Measurements from ENCODE around the gene LAMA5. TPM values are rescaled to one million over a fixed set of nuclear protein-coding genes. Genes with fewer than 3 reads are reported as not detected.

The LAMA5 gene
- total RNA-seq, 2 experiments from 2014 or later: 53.3 to 162 TPM

GRCh38 chr20:62276439-62276838, 90.7 kb downstream of the LAMA5 start:
- H3K9me3 ChIP-seq (ENCODE audit: low read length): no peaks in the 10 kb centered on the region
- no TSS peak for BruUV-seq (replicated peaks)
- H3K27ac ChIP-seq (ENCODE audit: low read depth, low read length, poor library complexity, severe bottlenecking): no peak overlapping the region
- ChIA-PET POLR2A (no interaction called here), CTCF (ENCODE audit: unreplicated experiment) (no interaction called here)
- H3K4me1 ChIP-seq (ENCODE audit: insufficient read depth, low read length, poor library complexity, severe bottlenecking): no peaks in the 10 kb centered on the region
- H2AFZ ChIP-seq (ENCODE audit: low read length): no peak overlapping the region
- no peak overlapping the region for H3K4me2 ChIP-seq (ENCODE audit: low read length)
- no peaks in the 10 kb centered on the region for H3K9me2 ChIP-seq (ENCODE audit: insufficient read depth, low read length)
- no peaks in the 10 kb centered on the region for H3K79me2 ChIP-seq (ENCODE audit: insufficient read depth, low read depth, low read length)
- intact Hi-C loops (cut with micrococcal nuclease; ENCODE audit: unreplicated experiment): no loop called here
- no peaks in the 10 kb centered on the region for H4K20me1 ChIP-seq (ENCODE audit: insufficient read depth, low read length)
- H3K4me3 ChIP-seq (ENCODE audit: low read depth, low read length, poor library complexity, severe bottlenecking): no peak overlapping the region
- TF ChIP-seq CTCF (conservative IDR thresholded peaks at IDR 0.05; ENCODE audit: low read length) (no peak), EZH2phosphoT487 (IDR thresholded peaks at IDR 0.05; ENCODE audit: borderline replicate concordance, low read depth, low read length) (no peak)
- no peak for DNase-seq (ENCODE audit: low spot score)
- H3K36me3 ChIP-seq (ENCODE audit: insufficient read depth, low read length): peaks cover 30% of the 10 kb centered on the region

- H3K9me3 ChIP-seq (ENCODE audit: low read length): no peaks in the 10 kb centered on the region
- no peak overlapping the region for H3K4me2 ChIP-seq (ENCODE audit: low read length)
- no peak for DNase-seq (ENCODE audit: low spot score)
- H4K20me1 ChIP-seq (ENCODE audit: insufficient read depth, low read length): no peaks in the 10 kb centered on the region
- no peak overlapping the region for H3K4me3 ChIP-seq (ENCODE audit: low read depth, low read length, poor library complexity, severe bottlenecking)
- TF ChIP-seq EZH2phosphoT487 (IDR thresholded peaks at IDR 0.05; ENCODE audit: borderline replicate concordance, low read depth, low read length) (no peak), CTCF (conservative IDR thresholded peaks at IDR 0.05; ENCODE audit: low read length) (no peak)
- intact Hi-C loops (cut with micrococcal nuclease; ENCODE audit: unreplicated experiment): no loop called here
- no peaks in the 10 kb centered on the region for H3K4me1 ChIP-seq (ENCODE audit: insufficient read depth, low read length, poor library complexity, severe bottlenecking)
- H2AFZ ChIP-seq (ENCODE audit: low read length): no peak overlapping the region
- H3K9me2 ChIP-seq (ENCODE audit: insufficient read depth, low read length): no peaks in the 10 kb centered on the region
- no peaks in the 10 kb centered on the region for H3K79me2 ChIP-seq (ENCODE audit: insufficient read depth, low read depth, low read length)
- peaks cover 18% of the 10 kb centered on the region for H3K36me3 ChIP-seq (ENCODE audit: insufficient read depth, low read length)
- ChIA-PET CTCF (ENCODE audit: unreplicated experiment) (no interaction called here), POLR2A (interaction anchor here (0.7 kb wide), 1 partner anchor 1758 kb away, joined by 3 read pairs; no protein-coding TSS in a partner anchor)
- no peak overlapping the region for H3K27ac ChIP-seq (ENCODE audit: low read depth, low read length, poor library complexity, severe bottlenecking)
- no TSS peak for BruUV-seq (replicated peaks)
Observed at GRCh38 chr20:62275219-62275618, 91.9 kb downstream of the LAMA5 start.

- CTCF ChIA-PET (ENCODE audit: unreplicated experiment): no interaction called here
- Histone ChIP-seq H4K20me1 (ENCODE audit: insufficient read depth, low read length) (no peaks in the 10 kb centered on the region), H3K27ac (ENCODE audit: low read depth, low read length, poor library complexity, severe bottlenecking) (no peak overlapping the region), H3K9me2 (ENCODE audit: insufficient read depth, low read length) (no peaks in the 10 kb centered on the region), H3K9me3 (ENCODE audit: low read length) (no peaks in the 10 kb centered on the region), H3K4me2 (ENCODE audit: low read length) (no peak overlapping the region), H2AFZ (ENCODE audit: low read length) (no peak overlapping the region), H3K36me3 (ENCODE audit: insufficient read depth, low read length) (peaks cover 11% of the 10 kb centered on the region), H3K4me3 (ENCODE audit: low read depth, low read length, poor library complexity, severe bottlenecking) (no peak overlapping the region), H3K79me2 (ENCODE audit: insufficient read depth, low read depth, low read length) (no peaks in the 10 kb centered on the region), H3K4me1 (ENCODE audit: insufficient read depth, low read length, poor library complexity, severe bottlenecking) (no peaks in the 10 kb centered on the region)
- TF ChIP-seq EZH2phosphoT487 (IDR thresholded peaks at IDR 0.05; ENCODE audit: borderline replicate concordance, low read depth, low read length): no peak
- no peak for TF ChIP-seq CTCF (conservative IDR thresholded peaks at IDR 0.05; ENCODE audit: low read length)
- BruUV-seq (replicated peaks): no TSS peak
- DNase-seq (ENCODE audit: low spot score): no peak
- POLR2A ChIA-PET: no interaction called here
- intact Hi-C loops (cut with micrococcal nuclease; ENCODE audit: unreplicated experiment): no loop called here
Observed at GRCh38 chr20:62274332-62274950, 92.7 kb downstream of the LAMA5 start.

Data from OCI-LY7 (cell line).